ENCODE measurements around the gene LRP1B. TPM values are rescaled to one million over a fixed set of nuclear protein-coding genes. Genes with fewer than 3 reads are reported as not detected.

The LRP1B gene
- total and polyA plus RNA-seq, 2 of the 8 experiments (the other 6 are each of a cell fraction or from before 2014, with no cell fraction given), result 0.03 TPM; not detected in 1

GRCh38 chr2:140770645-140771044 is 1360.2 kb downstream of the LRP1B start:
- no peak overlapping the region for H3K27ac ChIP-seq (ENCODE audit: low read depth, low read length)
- no peak overlapping the region for H4K91ac ChIP-seq (replicated peaks; ENCODE audit: insufficient read length, low read length)
- no peak overlapping the region for H3K4me2 ChIP-seq (ENCODE audit: insufficient read depth in 1 of 2, low read depth in 2 of 2, low read length in 2 of 2)
- no peaks in the 10 kb centered on the region for H3K36me3 ChIP-seq (ENCODE audit: control insufficient read depth in 2 of 4, insufficient read depth in 4 of 4, low read length in 3 of 4)
- H3K4me1 ChIP-seq (replicated peaks in 1 of 4; ENCODE audit: control insufficient read depth in 3 of 4, insufficient read depth in 4 of 4, low read length in 3 of 4), result no peaks in the 10 kb centered on the region
- H4K5ac ChIP-seq (ENCODE audit: insufficient read length, low read depth, low read length), result no peak overlapping the region
- no peaks in the 10 kb centered on the region for H3K79me2 ChIP-seq (ENCODE audit: control insufficient read depth in 1 of 2, insufficient read depth in 2 of 2, low read length in 2 of 2)
- no peak overlapping the region for H2BK12ac ChIP-seq (ENCODE audit: low read depth, low read length)
- H4K20me1 ChIP-seq (replicated peaks in 1 of 2; ENCODE audit: control insufficient read depth in 1 of 2, insufficient read depth in 2 of 2, low read length in 2 of 2), result no peaks in the 10 kb centered on the region
- no peak overlapping the region for H2BK120ac ChIP-seq (replicated peaks; ENCODE audit: low read depth, low read length)
- FAIRE-seq (no peak), DNase-seq (ENCODE audit: low read depth in 1 of 2, low spot score in 2 of 2) (no peak)
- H3K14ac ChIP-seq (ENCODE audit: insufficient read length), result no peak overlapping the region
- H2BK5ac ChIP-seq (ENCODE audit: low read depth, low read length), result no peak overlapping the region
- no peak overlapping the region for H2AK5ac ChIP-seq (ENCODE audit: low read depth, low read length)
- H3K9me3 ChIP-seq (ENCODE audit: insufficient read depth in 2 of 2, low read depth in 1 of 2, low read length in 1 of 2), result no peaks in the 10 kb centered on the region
- H4K8ac ChIP-seq (ENCODE audit: extremely low read depth, insufficient read depth, low read length), result no peak overlapping the region
- ChIA-PET POLR2A (ENCODE audit: partially characterized antibody) (no interaction called here), CTCF (ENCODE audit: partially characterized antibody) (no interaction called here)
- H3K23ac ChIP-seq (ENCODE audit: insufficient read length), result no peak overlapping the region
- H3K56ac ChIP-seq (replicated peaks; ENCODE audit: insufficient read length, low read depth, low read length), result no peak overlapping the region
- H3K9ac ChIP-seq (replicated peaks in 1 of 4; ENCODE audit: extremely low read depth in 1 of 4, low read depth in 3 of 4, low read length in 3 of 4), result no peak overlapping the region
- H3K79me1 ChIP-seq (ENCODE audit: low read depth, low read length), result no peaks in the 10 kb centered on the region
- H2BK20ac ChIP-seq (ENCODE audit: low read length), result no peak overlapping the region
- H3K18ac ChIP-seq (ENCODE audit: extremely low read depth, low read length), result no peak overlapping the region
- H3K27me3 ChIP-seq (replicated peaks in 1 of 4; ENCODE audit: control insufficient read depth in 3 of 4, extremely low read depth in 1 of 4, insufficient read depth in 3 of 4, low read length in 3 of 4), result no peaks in the 10 kb centered on the region
- H2AFZ ChIP-seq (ENCODE audit: low read length), result no peak overlapping the region
- no peak for TF ChIP-seq ZNF274 (IDR thresholded peaks at IDR 0.05; ENCODE audit: borderline replicate concordance, extremely low read depth, low read length)
- no peak for TF ChIP-seq BRCA1 (IDR thresholded peaks at IDR 0.05; ENCODE audit: low read depth, low read length)
- TF ChIP-seq CBX5 (IDR thresholded peaks at IDR 0.05; ENCODE audit: low read depth, low read length), result no peak
- no peak for TF ChIP-seq TCF12 (IDR thresholded peaks at IDR 0.05; ENCODE audit: low read depth, low read length)
- TF ChIP-seq POU5F1 (IDR thresholded peaks at IDR 0.05; ENCODE audit: low read depth, low read length), result no peak
- TF ChIP-seq FOSL1 (IDR thresholded peaks at IDR 0.05; ENCODE audit: insufficient read depth, low read depth, low read length), result no peak
- TF ChIP-seq POLR2A (IDR thresholded peaks at IDR 0.05; ENCODE audit: control extremely low read depth in 1 of 2, low read depth in 2 of 2, low read length in 2 of 2), result no peak
- no peak for TF ChIP-seq SP4 (IDR thresholded peaks at IDR 0.05; ENCODE audit: low read length)
- TF ChIP-seq TAF7 (optimal IDR thresholded peaks at IDR 0.05; ENCODE audit: borderline replicate concordance, low read depth, low read length), result no peak
- TF ChIP-seq RBBP5 (IDR thresholded peaks at IDR 0.05; ENCODE audit: borderline replicate concordance, low read depth, low read length), result no peak
- H3K4me3 ChIP-seq (ENCODE audit: extremely low read depth in 1 of 4, insufficient read depth in 2 of 4, low read depth in 3 of 4, low read length in 4 of 4), result no peak overlapping the region
- no peak overlapping the region for H2BK15ac ChIP-seq (ENCODE audit: low read length)
- H3K4ac ChIP-seq (replicated peaks; ENCODE audit: insufficient read length, low read depth, low read length), result no peak overlapping the region
- WGBS, 2 experiments (ENCODE audit: extremely low coverage in 1 of 2, insufficient coverage in 1 of 2, insufficient read length in 1 of 2, insufficient replicate concordance in 2 of 2, low coverage in 1 of 2, low lambda C conversion rate in 2 of 2, missing lambda C conversion rate in 1 of 2), result 100% methylated on average over 1 of the region's 1 CpG; no CpG with 5 or more reads in 1 of the 2 experiments
- H3K23me2 ChIP-seq (ENCODE audit: low read depth, low read length), result no peaks in the 10 kb centered on the region

All from H1 (cell line).